GM23338 (cell line): ENCODE measurements around the gene TMEM179B. TPM values are rescaled to one million over a fixed set of nuclear protein-coding genes. Genes with fewer than 3 reads are reported as not detected.

Experiments used
- ATAC-seq: fragments of 200-7000 bp; cut with Tn5 transposase; 3 replicates; pipeline ENCODE4 v1.9.1; 2020
- DNase-seq: peaks from one replicate; pipeline ENCODE4 v3.0.0-alpha.2; 2015; ENCODE audit warnings: low spot score
- H2AFZ ChIP-seq: fragments of 200-600 bp; sonication (generic); 2 replicates; pipeline ENCODE4 v1.8.0; 2016; ENCODE audit warnings: antibody characterized with exemption, mild to moderate bottlenecking, moderate library complexity
- H3F3A ChIP-seq: fragments of 200-600 bp; sonication (generic); replicated peaks from 2 replicates; pipeline ENCODE4 v1.8.0; 2017; ENCODE audit warnings: antibody characterized with exemption, mixed run types, low read depth
- H3K27ac ChIP-seq: fragments of 200-600 bp; sonication (generic); 2 replicates; pipeline ENCODE4 v1.6.1; 2016; ENCODE audit warnings: low read depth
- H3K27me3 ChIP-seq: fragments of 200-600 bp; sonication (generic); 2 replicates; pipeline ENCODE4 v1.8.0; 2016; ENCODE audit warnings: mild to moderate bottlenecking, mixed run types, moderate library complexity; ENCODE audit not compliant: insufficient read depth
- H3K36me3 ChIP-seq: fragments of 200-600 bp; sonication (generic); 2 replicates; pipeline ENCODE4 v1.8.0; 2016; ENCODE audit warnings: mild to moderate bottlenecking; ENCODE audit not compliant: insufficient read depth
- H3K4me1 ChIP-seq: fragments of 200-600 bp; sonication (generic); 2 replicates; pipeline ENCODE4 v1.8.0; 2016; ENCODE audit warnings: mild to moderate bottlenecking, moderate library complexity; ENCODE audit not compliant: insufficient read depth
- H3K4me2 ChIP-seq: fragments of 200-600 bp; sonication (generic); 2 replicates; pipeline ENCODE4 v1.7.1; 2017; ENCODE audit warnings: mixed run types
- H3K4me3 ChIP-seq: fragments of 200-600 bp; sonication (generic); 2 replicates; pipeline ENCODE4 v1.6.1; 2016; ENCODE audit warnings: mixed run types
- H3K79me2 ChIP-seq: fragments of 200-600 bp; sonication (generic); replicated peaks from 2 replicates; pipeline ENCODE4 v1.8.0; 2017; ENCODE audit warnings: mild to moderate bottlenecking; ENCODE audit not compliant: insufficient read depth
- H3K9me2 ChIP-seq: fragments of 200-600 bp; sonication (generic); 2 replicates; pipeline ENCODE4 v1.8.0; 2017; ENCODE audit not compliant: insufficient read depth
- H4K20me1 ChIP-seq: fragments of 200-600 bp; sonication (generic); replicated peaks from 2 replicates; pipeline ENCODE4 v1.8.0; 2017; ENCODE audit warnings: mild to moderate bottlenecking; ENCODE audit not compliant: insufficient read depth
- H3K27ac Mint-ChIP-seq: 2 replicates; pipeline ENCODE4 v1.8.0; 2020; ENCODE audit warnings: inconsistent platforms, mild to moderate bottlenecking, moderate library complexity, mixed read lengths
- H3K27me3 Mint-ChIP-seq: 3 replicates; pipeline ENCODE4 v1.8.0; 2022; ENCODE audit warnings: low read depth, mild to moderate bottlenecking, moderate library complexity, mixed read lengths, inconsistent platforms; ENCODE audit not compliant: insufficient read depth, poor library complexity
- H3K36me3 Mint-ChIP-seq: 3 replicates; pipeline ENCODE4 v1.8.0; 2021; ENCODE audit warnings: low read depth, mild to moderate bottlenecking, inconsistent platforms, moderate library complexity, mixed read lengths
- H3K4me1 Mint-ChIP-seq: 3 replicates; pipeline ENCODE4 v1.8.0; 2020; ENCODE audit warnings: mild to moderate bottlenecking, inconsistent platforms, mixed read lengths
- H3K4me3 Mint-ChIP-seq: 3 replicates; pipeline ENCODE4 v1.8.0; 2021; ENCODE audit warnings: moderate library complexity, mild to moderate bottlenecking, inconsistent platforms, mixed read lengths
- H3K9me3 Mint-ChIP-seq: 3 replicates; pipeline ENCODE4 v1.8.0; 2020; ENCODE audit warnings: moderate library complexity, mild to moderate bottlenecking, inconsistent platforms, mixed read lengths
- CREB1 ChIP-seq: fragments of 250-450 bp; sonication (Bioruptor Pico); IDR thresholded peaks from 2 replicates; pipeline ENCODE4 v1.5.0; 2020; ENCODE audit warnings: low read depth, mild to moderate bottlenecking, moderate library complexity
- CTCF ChIP-seq, 2 experiments: fragments of 200-600 bp in 1 of 2; sonication (generic) in 1 of 2; conservative IDR thresholded peaks; 2 replicates each; pipeline versions ENCODE4 v1.5.1 to v1.6.1; 2016 to 2017; ENCODE audit warnings: antibody characterized with exemption in 2 of 2, low read depth in 2 of 2, mild to moderate bottlenecking in 2 of 2, moderate library complexity in 1 of 2
- ETS1 ChIP-seq: IDR thresholded peaks from 2 replicates; pipeline ENCODE4 v1.6.1; 2016; ENCODE audit warnings: antibody characterized with exemption
- EZH2 ChIP-seq: fragments of 200-600 bp; sonication (generic); IDR thresholded peaks from one replicate; pipeline ENCODE4 v1.8.0; 2017; ENCODE audit warnings: antibody characterized with exemption, mild to moderate bottlenecking, low read depth; ENCODE audit not compliant: unreplicated experiment
- JUNB ChIP-seq: IDR thresholded peaks from one replicate; pipeline ENCODE4 v1.6.1; 2016; ENCODE audit warnings: antibody characterized with exemption; ENCODE audit not compliant: unreplicated experiment
- NANOG ChIP-seq: IDR thresholded peaks from 2 replicates; pipeline ENCODE4 v1.6.1; 2016; ENCODE audit warnings: antibody characterized with exemption, borderline replicate concordance
- POLR2AphosphoS5 ChIP-seq: IDR thresholded peaks from 2 replicates; pipeline ENCODE4 v1.6.1; 2016; ENCODE audit warnings: antibody characterized with exemption, low read depth
- REST ChIP-seq: IDR thresholded peaks from one replicate; pipeline ENCODE4 v1.6.1; 2018; ENCODE audit warnings: antibody characterized with exemption; ENCODE audit not compliant: unreplicated experiment
- STAT1 ChIP-seq: IDR thresholded peaks from one replicate; pipeline ENCODE4 v1.6.1; 2016; ENCODE audit warnings: antibody characterized with exemption; ENCODE audit not compliant: unreplicated experiment
- ZNF114 ChIP-seq: fragments of 250-450 bp; sonication (Bioruptor Pico); IDR thresholded peaks from 2 replicates; pipeline ENCODE4 v1.5.0; 2020; ENCODE audit warnings: mild to moderate bottlenecking, moderate library complexity
- ZNF462 ChIP-seq: fragments of 250-450 bp; sonication (Bioruptor Pico); IDR thresholded peaks from 2 replicates; pipeline ENCODE4 v1.5.0; 2020; ENCODE audit warnings: mild to moderate bottlenecking, moderate library complexity
- polyA plus RNA-seq: library from polyadenylated mRNA; unstranded; fragments of >200 nt; fragmentation: Nextera tagmentation; extraction: Ambion mirVana; gene quantifications from 2 replicates; pipeline ENCODE4 v1.2.1, GENCODE V29; 2016
- total RNA-seq: library from RNA; depleted of rRNA; stranded (reverse); fragments of >200 nt; shearing (Covaris generic); gene quantifications from 2 replicates; pipeline ENCODE4 v1.2.3, GENCODE V29; 2014

The TMEM179B gene
- total and polyA plus RNA-seq, 2 experiments from 2014 or later: 16.9 to 17.5 TPM

- TF ChIP-seq ETS1 (no peak), CREB1 (CRISPR knock-in tag) (no peak), POLR2AphosphoS5 (no peak)
Measured at GRCh38 chr11:62792202-62792575, 5.0 kb downstream of the TMEM179B start (continued).

- no peak for DNase-seq
- Histone ChIP-seq H3K4me2 (no peak overlapping the region), H4K20me1 (peaks cover 3% of the 10 kb centered on the region), H2AFZ (no peak overlapping the region), H3K79me2 (peaks cover 23% of the 10 kb centered on the region), H3K4me3 (no peak overlapping the region), H3K9me2 (no peaks in the 10 kb centered on the region), H3K36me3 (peaks cover 64% of the 10 kb centered on the region), H3K27ac (0 out of 2 replicates have a peak overlapping the region, but pooled peaks have one; percentile 26), H3K4me1 (peaks cover 7% of the 10 kb centered on the region; the same call in 1 of the 2 replicates), H3F3A (peaks cover 47% of the 10 kb centered on the region), H3K27me3 (no peaks in the 10 kb centered on the region)
- Mint-ChIP-seq H3K9me3 (no peaks in the 10 kb centered on the region), H3K4me1 (peaks cover 19% of the 10 kb centered on the region), H3K27me3 (peaks cover 19% of the 10 kb centered on the region), H3K27ac (no peak overlapping the region), H3K36me3 (peaks cover 91% of the 10 kb centered on the region), H3K4me3 (no peak overlapping the region)
- ATAC-seq: no peak
- TF ChIP-seq JUNB (no peak), EZH2 (no peak), REST (no peak), CREB1 (CRISPR knock-in tag) (no peak), ETS1 (no peak), NANOG (no peak), CTCF (conservative IDR thresholded peaks at IDR 0.05; ENCODE audit: low read depth in 2 of 2) (no peak), STAT1 (no peak), POLR2AphosphoS5 (no peak), ZNF114 (CRISPR knock-in tag) (no peak), ZNF462 (CRISPR knock-in tag) (no peak)
Measured at GRCh38 chr11:62794201-62794775, 7.1 kb downstream of the TMEM179B start.
